Measurements from ENCODE around the gene ICAM4. TPM values are rescaled to one million over a fixed set of nuclear protein-coding genes. Genes with fewer than 3 reads are reported as not detected.
A peak's percentile ranks its signal among the peaks of the same experiment; 100 is the strongest.

ICAM4 gene
- total and polyA plus RNA-seq, 2 of the 13 experiments (the other 11 are each of a cell fraction or from before 2014, with no cell fraction given) = 2.9 to 4.0 TPM

DNA sequence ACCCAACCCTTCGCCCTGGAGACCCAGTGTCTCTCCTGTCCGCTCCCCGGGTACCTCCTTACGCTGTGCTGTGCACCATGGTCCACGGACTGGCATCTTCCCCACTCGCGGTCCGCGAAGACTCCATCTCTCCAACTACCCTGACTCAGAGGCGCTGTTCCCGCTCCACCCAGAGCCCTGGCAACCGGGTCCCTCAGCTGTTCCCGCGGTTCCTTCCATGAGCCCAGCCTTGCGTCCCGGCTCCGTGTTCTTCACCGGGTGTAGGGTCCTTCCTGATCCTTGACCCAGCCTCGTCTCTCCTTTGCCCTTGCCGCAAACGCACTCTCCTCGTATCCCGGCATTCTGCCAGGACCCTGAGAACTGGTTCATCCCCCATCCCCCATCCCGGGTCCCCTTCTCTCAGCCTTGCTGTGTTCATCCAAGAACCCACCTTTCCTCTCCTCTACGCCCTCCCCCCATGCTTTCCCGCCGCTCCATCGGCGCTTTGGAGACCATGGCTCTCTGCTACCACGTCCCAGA lies 3.7 kb downstream of the ICAM4 start:
- ChIA-PET POLR2A (interaction anchor here (1.5 to 7.3 kb wide), 5 partner anchors 19 to 92 kb away, joined by 3 to 149 read pairs (median 5); partner anchors contain the start of genes ICAM1 and RAVER1), CTCF (ENCODE audit: low intra/inter-chr PET ratio, low total read pairs) (no interaction called here)
- Histone ChIP-seq H3K27me3 (ENCODE audit: control insufficient read depth in 1 of 2, insufficient read depth in 2 of 2, low read length in 2 of 2) (peaks cover 0 to 20% of the 10 kb centered on the region in 2 experiments; a peak in 3 of 5 replicates), H3K4me1 (ENCODE audit: insufficient read depth, low read length) (peaks cover 75% of the 10 kb centered on the region), H4K20me1 (ENCODE audit: insufficient read depth, low read length) (0 out of 2 replicates have a peak, but pooled peaks cover 2% of the 10 kb centered on the region), H3K36me3 (replicated peaks in 1 of 2; ENCODE audit: control insufficient read depth in 1 of 2, insufficient read depth in 2 of 2, low read length in 2 of 2) (peaks cover 1 to 2% of the 10 kb centered on the region in 2 experiments; a peak in 3 of 5 replicates), H3K4me2 (ENCODE audit: low read depth, low read length) (peak overlapping the region; percentile 97), H3K27ac (ENCODE audit: extremely low read length, insufficient read depth, low read length) (no peak overlapping the region), H3K4me3 (replicated peaks in 1 of 3; ENCODE audit: insufficient read depth in 1 of 3, low read depth in 2 of 3, low read length in 3 of 3) (peak overlapping the region; percentile 52 to 79 (median 62); a peak in 4 of 6 replicates), H2AFZ (ENCODE audit: low read length) (no peak overlapping the region), H3K9me3 (ENCODE audit: low read length) (no peaks in the 10 kb centered on the region), H3K9ac (ENCODE audit: insufficient read depth, low read depth, low read length) (peak overlapping the region; percentile 28; the same call in 1 of the 2 replicates), H3K79me2 (ENCODE audit: insufficient read depth, low read length) (no peaks in the 10 kb centered on the region)
- 2% methylated on average over 30 of the region's 30 CpGs for WGBS (ENCODE audit: low lambda C conversion rate)
- intact Hi-C loops (cut with micrococcal nuclease; ENCODE audit: unreplicated experiment) = no loop called here
- FAIRE-seq = no peak
- DNase-seq (ENCODE audit: low spot score) = no peak
- in situ Hi-C loops (cut with HindIII; ENCODE audit: extremely low pct_ligation_motif_present, low pct_unique_long_range_greater_than_20kb) = no loop called here
- BruUV-seq (replicated peaks) = no TSS peak
- ATAC-seq = peak; percentile 1; the same call in 1 of the 3 replicates
- 0 out of 2 replicates have a peak, but pooled peaks have one; percentile 36 for TF ChIP-seq ZFP90 (CRISPR knock-in tag; IDR thresholded peaks at IDR 0.05; ENCODE audit: borderline replicate concordance)
- no peak for TF ChIP-seq HNF1A (IDR thresholded peaks at IDR 0.05; ENCODE audit: low read depth)
- 0 out of 2 replicates have a peak, but pooled peaks have one; percentile 21 for TF ChIP-seq HNF1A (CRISPR knock-in tag; IDR thresholded peaks at IDR 0.05; ENCODE audit: borderline replicate concordance)
- TF ChIP-seq ZNF280D (CRISPR knock-in tag; IDR thresholded peaks at IDR 0.05) = 0 out of 2 replicates have a peak, but pooled peaks have one; percentile 4
- TF ChIP-seq ZNF543 (CRISPR knock-in tag; IDR thresholded peaks at IDR 0.05) = 0 out of 2 replicates have a peak, but pooled peaks have one; percentile 27
- no peak for TF ChIP-seq CBX1 (IDR thresholded peaks at IDR 0.05; ENCODE audit: low read depth)
- TF ChIP-seq AGO1 (IDR thresholded peaks at IDR 0.05; ENCODE audit: low read depth, low read length, poor library complexity, severe bottlenecking) = peak; percentile 9
- TF ChIP-seq, protein P1, sequence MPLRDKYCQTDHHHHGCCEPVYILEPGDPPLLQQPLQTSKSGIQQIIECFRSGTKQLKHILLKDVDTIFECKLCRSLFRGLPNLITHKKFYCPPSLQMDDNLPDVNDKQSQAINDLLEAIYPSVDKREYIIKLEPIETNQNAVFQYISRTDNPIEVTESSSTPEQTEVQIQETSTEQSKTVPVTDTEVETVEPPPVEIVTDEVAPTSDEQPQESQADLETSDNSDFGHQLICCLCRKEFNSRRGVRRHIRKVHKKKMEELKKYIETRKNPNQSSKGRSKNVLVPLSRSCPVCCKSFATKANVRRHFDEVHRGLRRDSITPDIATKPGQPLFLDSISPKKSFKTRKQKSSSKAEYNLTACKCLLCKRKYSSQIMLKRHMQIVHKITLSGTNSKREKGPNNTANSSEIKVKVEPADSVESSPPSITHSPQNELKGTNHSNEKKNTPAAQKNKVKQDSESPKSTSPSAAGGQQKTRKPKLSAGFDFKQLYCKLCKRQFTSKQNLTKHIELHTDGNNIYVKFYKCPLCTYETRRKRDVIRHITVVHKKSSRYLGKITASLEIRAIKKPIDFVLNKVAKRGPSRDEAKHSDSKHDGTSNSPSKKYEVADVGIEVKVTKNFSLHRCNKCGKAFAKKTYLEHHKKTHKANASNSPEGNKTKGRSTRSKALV (CRISPR knock-in tag; IDR thresholded peaks at IDR 0.05) = peak; percentile 57
- 0 out of 2 replicates have a peak, but pooled peaks have one; percentile 24 for TF ChIP-seq ESRRA (CRISPR knock-in tag; IDR thresholded peaks at IDR 0.05; ENCODE audit: low read depth)
- TF ChIP-seq, protein P2, sequence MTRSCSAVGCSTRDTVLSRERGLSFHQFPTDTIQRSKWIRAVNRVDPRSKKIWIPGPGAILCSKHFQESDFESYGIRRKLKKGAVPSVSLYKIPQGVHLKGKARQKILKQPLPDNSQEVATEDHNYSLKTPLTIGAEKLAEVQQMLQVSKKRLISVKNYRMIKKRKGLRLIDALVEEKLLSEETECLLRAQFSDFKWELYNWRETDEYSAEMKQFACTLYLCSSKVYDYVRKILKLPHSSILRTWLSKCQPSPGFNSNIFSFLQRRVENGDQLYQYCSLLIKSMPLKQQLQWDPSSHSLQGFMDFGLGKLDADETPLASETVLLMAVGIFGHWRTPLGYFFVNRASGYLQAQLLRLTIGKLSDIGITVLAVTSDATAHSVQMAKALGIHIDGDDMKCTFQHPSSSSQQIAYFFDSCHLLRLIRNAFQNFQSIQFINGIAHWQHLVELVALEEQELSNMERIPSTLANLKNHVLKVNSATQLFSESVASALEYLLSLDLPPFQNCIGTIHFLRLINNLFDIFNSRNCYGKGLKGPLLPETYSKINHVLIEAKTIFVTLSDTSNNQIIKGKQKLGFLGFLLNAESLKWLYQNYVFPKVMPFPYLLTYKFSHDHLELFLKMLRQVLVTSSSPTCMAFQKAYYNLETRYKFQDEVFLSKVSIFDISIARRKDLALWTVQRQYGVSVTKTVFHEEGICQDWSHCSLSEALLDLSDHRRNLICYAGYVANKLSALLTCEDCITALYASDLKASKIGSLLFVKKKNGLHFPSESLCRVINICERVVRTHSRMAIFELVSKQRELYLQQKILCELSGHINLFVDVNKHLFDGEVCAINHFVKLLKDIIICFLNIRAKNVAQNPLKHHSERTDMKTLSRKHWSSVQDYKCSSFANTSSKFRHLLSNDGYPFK (CRISPR knock-in tag; IDR thresholded peaks at IDR 0.05; ENCODE audit: borderline replicate concordance) = 0 out of 2 replicates have a peak, but pooled peaks have one; percentile 13
